Nephron progenitor cell (in vitro differentiated cells): ENCODE results near the gene PTPRO.

Experiments used
- DNase-seq: peaks from one replicate; pipeline ENCODE4 v3.0.0; 2021
- H3K27ac Mint-ChIP-seq: 2 replicates; pipeline ENCODE4 v1.8.0; 2021; ENCODE audit warnings: mild to moderate bottlenecking, moderate library complexity, mixed read lengths
- H3K27me3 Mint-ChIP-seq: 2 replicates; pipeline ENCODE4 v1.8.0; 2021; ENCODE audit warnings: mild to moderate bottlenecking, low read depth, mixed read lengths; ENCODE audit not compliant: poor library complexity
- H3K36me3 Mint-ChIP-seq: 2 replicates; pipeline ENCODE4 v1.8.0; 2021; ENCODE audit warnings: low read depth, mixed read lengths
- H3K4me1 Mint-ChIP-seq: 2 replicates; pipeline ENCODE4 v1.8.0; 2021; ENCODE audit warnings: mixed read lengths
- H3K4me3 Mint-ChIP-seq: 2 replicates; pipeline ENCODE4 v1.8.0; 2021; ENCODE audit warnings: mild to moderate bottlenecking, moderate library complexity, mixed read lengths
- H3K9me3 Mint-ChIP-seq: 2 replicates; pipeline ENCODE4 v1.8.0; 2021; ENCODE audit warnings: mild to moderate bottlenecking, moderate library complexity, mixed read lengths
- CTCF ChIP-seq: fragments of 200-600 bp; sonication (generic); IDR thresholded peaks from 2 replicates; pipeline ENCODE4 v1.5.0; 2021; ENCODE audit warnings: antibody characterized with exemption

The PTPRO gene

GRCh38 chr12:15629108-15629507, 306.8 kb downstream of the PTPRO start:
- peak overlapping the region; percentile 9 for H3K27ac Mint-ChIP-seq
- no peak overlapping the region for H3K4me3 Mint-ChIP-seq
- no peak for DNase-seq
- no peaks in the 10 kb centered on the region for H3K36me3 Mint-ChIP-seq
- H3K9me3 Mint-ChIP-seq, result no peaks in the 10 kb centered on the region
- H3K27me3 Mint-ChIP-seq, result no peaks in the 10 kb centered on the region
- H3K4me1 Mint-ChIP-seq, result peaks cover 32% of the 10 kb centered on the region
- no peak for TF ChIP-seq CTCF

GRCh38 chr12:15629761-15630160, 307.5 kb downstream of the PTPRO start:
- TF ChIP-seq CTCF, result no peak
- Mint-ChIP-seq H3K36me3 (no peaks in the 10 kb centered on the region), H3K4me3 (no peak overlapping the region), H3K27me3 (no peaks in the 10 kb centered on the region), H3K27ac (no peak overlapping the region), H3K4me1 (peaks cover 32% of the 10 kb centered on the region), H3K9me3 (no peaks in the 10 kb centered on the region)
- DNase-seq, result no peak

GRCh38 chr12:15631007-15631715, 308.9 kb downstream of the PTPRO start:
- Mint-ChIP-seq H3K27me3 (no peaks in the 10 kb centered on the region), H3K9me3 (no peaks in the 10 kb centered on the region), H3K36me3 (no peaks in the 10 kb centered on the region), H3K4me1 (peaks cover 32% of the 10 kb centered on the region), H3K27ac (no peak overlapping the region), H3K4me3 (no peak overlapping the region)
- no peak for TF ChIP-seq CTCF
- DNase-seq, result no peak

GRCh38 chr12:15632708-15633107, 310.4 kb downstream of the PTPRO start:
- H3K4me1 Mint-ChIP-seq, result peaks cover 32% of the 10 kb centered on the region
- H3K27ac Mint-ChIP-seq, result no peak overlapping the region

GRCh38 chr12:15633201-15633600, 310.9 kb downstream of the PTPRO start:
- Mint-ChIP-seq H3K27me3 (no peaks in the 10 kb centered on the region), H3K4me3 (no peak overlapping the region), H3K9me3 (no peaks in the 10 kb centered on the region), H3K36me3 (no peaks in the 10 kb centered on the region), H3K4me1 (peaks cover 29% of the 10 kb centered on the region), H3K27ac (no peak overlapping the region)
- TF ChIP-seq CTCF, result no peak
- DNase-seq, result no peak

More at GRCh38 chr12:15632708-15633107, 310.4 kb downstream of the PTPRO start:
- no peaks in the 10 kb centered on the region for H3K9me3 Mint-ChIP-seq
- H3K4me3 Mint-ChIP-seq, result no peak overlapping the region
- H3K27me3 Mint-ChIP-seq, result no peaks in the 10 kb centered on the region
- DNase-seq, result no peak
- no peak for TF ChIP-seq CTCF
- no peaks in the 10 kb centered on the region for H3K36me3 Mint-ChIP-seq

GRCh38 chr12:15634010-15634683, 311.8 kb downstream of the PTPRO start:
- Mint-ChIP-seq H3K4me1 (peaks cover 20% of the 10 kb centered on the region), H3K9me3 (no peaks in the 10 kb centered on the region), H3K27me3 (no peaks in the 10 kb centered on the region), H3K27ac (no peak overlapping the region), H3K36me3 (no peaks in the 10 kb centered on the region), H3K4me3 (no peak overlapping the region)
- TF ChIP-seq CTCF, result no peak
- DNase-seq, result no peak
